HepG2 (cell line): ENCODE data around the gene TRPV2. TPM values are rescaled to one million over a fixed set of nuclear protein-coding genes. Genes with fewer than 3 reads are reported as not detected.

Experiments used
- ETV6 ChIP-seq: sonication (generic); formaldehyde crosslinking; conservative IDR thresholded peaks from 2 replicates; pipeline ENCODE4 v1.4.0; 2020; ENCODE audit warnings: missing genetic modification reagents
- GMEB1 ChIP-seq: sonication (generic); formaldehyde crosslinking; IDR thresholded peaks from 2 replicates; pipeline ENCODE4 v1.5.1; 2020; ENCODE audit warnings: missing genetic modification reagents, mild to moderate bottlenecking, borderline replicate concordance
- HOXA9 ChIP-seq: sonication (generic); formaldehyde crosslinking; IDR thresholded peaks from 2 replicates; pipeline ENCODE4 v1.8.1; 2022; ENCODE audit warnings: missing genetic modification reagents, mild to moderate bottlenecking, moderate library complexity, borderline replicate concordance
- JUNB ChIP-seq: sonication (generic); formaldehyde crosslinking; IDR thresholded peaks from 2 replicates; pipeline ENCODE4 v1.8.0; 2022; ENCODE audit warnings: missing genetic modification reagents, mild to moderate bottlenecking, borderline replicate concordance
- KAT2B ChIP-seq: fragments of 150-350 bp; IDR thresholded peaks from 2 replicates; pipeline ENCODE4 v1.6.1; 2014; ENCODE audit warnings: low read depth, low read length, borderline replicate concordance
- KLF11 ChIP-seq: IDR thresholded peaks from 2 replicates; pipeline ENCODE4 v1.6.1; 2016; ENCODE audit warnings: missing compliant biosample characterization
- KLF13 ChIP-seq: sonication (generic); formaldehyde crosslinking; IDR thresholded peaks from 2 replicates; pipeline ENCODE4 v1.4.0; 2020; ENCODE audit warnings: mild to moderate bottlenecking, missing genetic modification reagents
- POLR2AphosphoS5 ChIP-seq: IDR thresholded peaks from 2 replicates; pipeline ENCODE4 v1.6.1; 2012; ENCODE audit warnings: low read depth, low read length
- RBM39 ChIP-seq: fragments of 200-400 bp; formaldehyde crosslinking; IDR thresholded peaks from one replicate; pipeline ENCODE4 v1.6.1; 2018; ENCODE audit warnings: antibody characterized with exemption, mild to moderate bottlenecking, low read depth, low read length; ENCODE audit not compliant: poor library complexity, severe bottlenecking
- SP2 ChIP-seq: sonication (generic); formaldehyde crosslinking; IDR thresholded peaks from 2 replicates; pipeline ENCODE4 v1.5.1; 2020; ENCODE audit warnings: mild to moderate bottlenecking, missing genetic modification reagents
- SSRP1 ChIP-seq: IDR thresholded peaks from 2 replicates; pipeline ENCODE4 v1.6.1; 2016; ENCODE audit warnings: control low read depth
- STAT5B ChIP-seq: sonication (generic); formaldehyde crosslinking; IDR thresholded peaks from 2 replicates; pipeline ENCODE4 v1.4.0; 2020; ENCODE audit warnings: missing genetic modification reagents
- SYNCRIP ChIP-seq: fragments of 200-400 bp; formaldehyde crosslinking; IDR thresholded peaks from 2 replicates; pipeline ENCODE4 v1.6.1; 2018; ENCODE audit warnings: mild to moderate bottlenecking, low read depth, low read length; ENCODE audit not compliant: insufficient read depth
- TERF1 ChIP-seq: sonication (generic); formaldehyde crosslinking; IDR thresholded peaks from 2 replicates; pipeline ENCODE4 v1.8.0; 2022; ENCODE audit warnings: mild to moderate bottlenecking, missing genetic modification reagents, moderate library complexity
- ZBED4 ChIP-seq: sonication (generic); formaldehyde crosslinking; IDR thresholded peaks from 2 replicates; pipeline ENCODE4 v1.4.0; 2020; ENCODE audit warnings: missing genetic modification reagents, borderline replicate concordance
- ZBTB38 ChIP-seq: sonication (generic); formaldehyde crosslinking; IDR thresholded peaks from 2 replicates; pipeline ENCODE4 v1.5.1; 2020; ENCODE audit warnings: mild to moderate bottlenecking, missing genetic modification reagents
- ZC3H13 ChIP-seq: sonication (generic); formaldehyde crosslinking; IDR thresholded peaks from 2 replicates; pipeline ENCODE4 v1.8.1; 2023; ENCODE audit warnings: mild to moderate bottlenecking, missing genetic modification reagents, moderate library complexity
- ZFX ChIP-seq: sonication (generic); formaldehyde crosslinking; IDR thresholded peaks from 2 replicates; pipeline ENCODE4 v1.4.0; 2020; ENCODE audit warnings: mild to moderate bottlenecking, low read depth, missing genetic modification reagents, moderate library complexity
- ZNF160 ChIP-seq: sonication (generic); formaldehyde crosslinking; IDR thresholded peaks from 2 replicates; pipeline ENCODE4 v1.8.0; 2022; ENCODE audit warnings: mild to moderate bottlenecking, inconsistent platforms, missing genetic modification reagents
- ZNF20 ChIP-seq: sonication (generic); formaldehyde crosslinking; IDR thresholded peaks from 2 replicates; pipeline ENCODE4 v1.4.0; 2020; ENCODE audit warnings: mild to moderate bottlenecking, moderate library complexity, missing genetic modification reagents
- ZNF639 ChIP-seq: conservative IDR thresholded peaks from 2 replicates; pipeline ENCODE4 v1.6.1; 2018; ENCODE audit warnings: missing genetic modification reagents
- ZNF83 ChIP-seq: sonication (generic); formaldehyde crosslinking; IDR thresholded peaks from 2 replicates; pipeline ENCODE4 v1.4.0; 2020; ENCODE audit warnings: missing genetic modification reagents, mild to moderate bottlenecking, borderline replicate concordance
- ZSCAN30 ChIP-seq: sonication (generic); formaldehyde crosslinking; IDR thresholded peaks from 2 replicates; pipeline ENCODE4 v1.5.0; 2020; ENCODE audit warnings: mild to moderate bottlenecking, missing genetic modification reagents
- polyA plus RNA-seq, 8 experiments: library from polyadenylated mRNA; depleted of rRNA in 3 of 8; stranded (reverse) in 7 of 8; unstranded in 1 of 8; fragments of >200 nt; fragmentation: Illumina TruSeq in 4 of 8; extraction: Trizol in 4 of 8; gene quantifications; 2 replicates each; pipeline versions ENCODE4 v1.2.1 to v1.2.3, GENCODE V29; 2011 to 2016; ENCODE audit warnings: low read depth in 4 of 8, missing spikeins in 1 of 8, mixed read lengths in 1 of 8; ENCODE audit not compliant: insufficient read depth in 1 of 8
- total RNA-seq, 5 experiments: library from RNA; depleted of rRNA; stranded (reverse); fragments of >200 nt; fragmentation: Illumina TruSeq; extraction: Trizol; gene quantifications; 2 replicates each; pipeline ENCODE4 v1.2.3, GENCODE V29; 2016; ENCODE audit warnings: low read depth in 1 of 5

The TRPV2 gene
- total and polyA plus RNA-seq, 2 of the 13 experiments (the other 11 are each of a cell fraction or from before 2014, with no cell fraction given): 13.6 to 21.3 TPM

GRCh38 chr17:16444258-16444886 is 29.0 kb downstream of the TRPV2 start (continued):
- TF ChIP-seq GMEB1: no peak
- TF ChIP-seq KLF11: no peak
- TF ChIP-seq RBM39: peak; percentile 60
- no peak for TF ChIP-seq ZNF160 (CRISPR knock-in tag)
- TF ChIP-seq STAT5B (CRISPR knock-in tag): no peak
- 0 out of 2 replicates have a peak, but pooled peaks have one; percentile 79 for TF ChIP-seq ZBTB38 (CRISPR knock-in tag)
- TF ChIP-seq ZNF83: no peak
- TF ChIP-seq SP2 (CRISPR knock-in tag): no peak
- no peak for TF ChIP-seq ZSCAN30
- TF ChIP-seq ZNF639: no peak
- no peak for TF ChIP-seq HOXA9 (CRISPR knock-in tag)
- TF ChIP-seq POLR2AphosphoS5: peak; percentile 48; the same call in 1 of the 2 replicates
- TF ChIP-seq ZBED4 (CRISPR knock-in tag): no peak
- TF ChIP-seq ZFX (CRISPR knock-in tag): no peak
- TF ChIP-seq ZNF20 (CRISPR knock-in tag): no peak
- no peak for TF ChIP-seq SSRP1 (CRISPR knock-in tag)
- TF ChIP-seq ETV6 (CRISPR knock-in tag): no peak
- TF ChIP-seq SYNCRIP: no peak
- TF ChIP-seq ZC3H13 (CRISPR knock-in tag): no peak
- TF ChIP-seq JUNB (CRISPR knock-in tag): no peak
- TF ChIP-seq KAT2B: no peak
- TF ChIP-seq KLF13 (CRISPR knock-in tag): no peak
- TF ChIP-seq TERF1 (CRISPR knock-in tag): no peak
